ENCODE data around the gene TMEM45B.
A peak's percentile ranks its signal among the peaks of the same experiment; 100 is the strongest.
"Not testable (repeated sequence)": the region's sequence is repeated elsewhere in the genome, so short reads cannot be mapped to it uniquely, and the experiment has no call there.

Gene TMEM45B

DNA sequence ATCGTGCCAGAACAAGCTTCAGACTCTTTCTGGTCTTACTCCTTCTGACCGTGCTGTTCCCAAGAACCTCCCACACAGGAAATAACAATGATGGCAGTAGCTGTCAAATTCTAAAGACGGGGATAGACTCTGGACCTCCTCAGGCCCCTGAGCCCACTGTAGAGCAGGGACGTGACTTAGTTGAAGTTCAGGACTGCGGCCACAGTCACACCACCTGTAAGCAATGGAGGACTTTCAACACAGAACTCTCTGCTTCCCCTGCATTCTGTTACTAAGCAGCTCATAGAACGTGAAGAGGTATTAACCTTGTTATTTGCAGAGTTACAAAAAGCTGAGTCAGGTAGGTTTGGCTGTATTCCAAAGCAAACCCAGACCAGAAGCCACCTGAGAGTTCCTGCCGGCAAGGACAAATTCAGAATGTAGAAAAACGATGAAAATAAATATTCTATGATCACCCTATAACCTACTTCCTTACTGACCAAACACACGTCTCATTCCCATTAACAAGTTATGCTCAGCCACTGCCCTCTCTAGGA is 12.7 kb downstream of the TMEM45B start:
- Histone ChIP-seq H3K27ac (replicated peaks) (peak overlapping the region; percentile 32; the same call in 1 of the 2 replicates), H3K4me3 (replicated peaks; ENCODE audit: insufficient read depth, low read length) (no peak overlapping the region), H3K27me3 (ENCODE audit: insufficient read depth, poor library complexity, severe bottlenecking) (no peaks in the 10 kb centered on the region)
- TF ChIP-seq SPI1 (IDR thresholded peaks at IDR 0.05; ENCODE audit: borderline replicate concordance, low read depth): no peak
- TF ChIP-seq, protein P1, sequence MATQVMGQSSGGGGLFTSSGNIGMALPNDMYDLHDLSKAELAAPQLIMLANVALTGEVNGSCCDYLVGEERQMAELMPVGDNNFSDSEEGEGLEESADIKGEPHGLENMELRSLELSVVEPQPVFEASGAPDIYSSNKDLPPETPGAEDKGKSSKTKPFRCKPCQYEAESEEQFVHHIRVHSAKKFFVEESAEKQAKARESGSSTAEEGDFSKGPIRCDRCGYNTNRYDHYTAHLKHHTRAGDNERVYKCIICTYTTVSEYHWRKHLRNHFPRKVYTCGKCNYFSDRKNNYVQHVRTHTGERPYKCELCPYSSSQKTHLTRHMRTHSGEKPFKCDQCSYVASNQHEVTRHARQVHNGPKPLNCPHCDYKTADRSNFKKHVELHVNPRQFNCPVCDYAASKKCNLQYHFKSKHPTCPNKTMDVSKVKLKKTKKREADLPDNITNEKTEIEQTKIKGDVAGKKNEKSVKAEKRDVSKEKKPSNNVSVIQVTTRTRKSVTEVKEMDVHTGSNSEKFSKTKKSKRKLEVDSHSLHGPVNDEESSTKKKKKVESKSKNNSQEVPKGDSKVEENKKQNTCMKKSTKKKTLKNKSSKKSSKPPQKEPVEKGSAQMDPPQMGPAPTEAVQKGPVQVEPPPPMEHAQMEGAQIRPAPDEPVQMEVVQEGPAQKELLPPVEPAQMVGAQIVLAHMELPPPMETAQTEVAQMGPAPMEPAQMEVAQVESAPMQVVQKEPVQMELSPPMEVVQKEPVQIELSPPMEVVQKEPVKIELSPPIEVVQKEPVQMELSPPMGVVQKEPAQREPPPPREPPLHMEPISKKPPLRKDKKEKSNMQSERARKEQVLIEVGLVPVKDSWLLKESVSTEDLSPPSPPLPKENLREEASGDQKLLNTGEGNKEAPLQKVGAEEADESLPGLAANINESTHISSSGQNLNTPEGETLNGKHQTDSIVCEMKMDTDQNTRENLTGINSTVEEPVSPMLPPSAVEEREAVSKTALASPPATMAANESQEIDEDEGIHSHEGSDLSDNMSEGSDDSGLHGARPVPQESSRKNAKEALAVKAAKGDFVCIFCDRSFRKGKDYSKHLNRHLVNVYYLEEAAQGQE (IDR thresholded peaks at IDR 0.05; ENCODE audit: insufficient replicate concordance, low read depth): no peak
- TF ChIP-seq, protein P2, sequence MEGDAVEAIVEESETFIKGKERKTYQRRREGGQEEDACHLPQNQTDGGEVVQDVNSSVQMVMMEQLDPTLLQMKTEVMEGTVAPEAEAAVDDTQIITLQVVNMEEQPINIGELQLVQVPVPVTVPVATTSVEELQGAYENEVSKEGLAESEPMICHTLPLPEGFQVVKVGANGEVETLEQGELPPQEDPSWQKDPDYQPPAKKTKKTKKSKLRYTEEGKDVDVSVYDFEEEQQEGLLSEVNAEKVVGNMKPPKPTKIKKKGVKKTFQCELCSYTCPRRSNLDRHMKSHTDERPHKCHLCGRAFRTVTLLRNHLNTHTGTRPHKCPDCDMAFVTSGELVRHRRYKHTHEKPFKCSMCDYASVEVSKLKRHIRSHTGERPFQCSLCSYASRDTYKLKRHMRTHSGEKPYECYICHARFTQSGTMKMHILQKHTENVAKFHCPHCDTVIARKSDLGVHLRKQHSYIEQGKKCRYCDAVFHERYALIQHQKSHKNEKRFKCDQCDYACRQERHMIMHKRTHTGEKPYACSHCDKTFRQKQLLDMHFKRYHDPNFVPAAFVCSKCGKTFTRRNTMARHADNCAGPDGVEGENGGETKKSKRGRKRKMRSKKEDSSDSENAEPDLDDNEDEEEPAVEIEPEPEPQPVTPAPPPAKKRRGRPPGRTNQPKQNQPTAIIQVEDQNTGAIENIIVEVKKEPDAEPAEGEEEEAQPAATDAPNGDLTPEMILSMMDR (IDR thresholded peaks at IDR 0.05; ENCODE audit: insufficient read depth, low read length): no peak
- TF ChIP-seq GABPA (IDR thresholded peaks at IDR 0.05; ENCODE audit: low read depth): no peak
- TF ChIP-seq POLR2AphosphoS5 (IDR thresholded peaks at IDR 0.05; ENCODE audit: low read depth): no peak
- no peak for DNase-seq (ENCODE audit: low read depth in 1 of 2, low spot score in 1 of 2)

DNA sequence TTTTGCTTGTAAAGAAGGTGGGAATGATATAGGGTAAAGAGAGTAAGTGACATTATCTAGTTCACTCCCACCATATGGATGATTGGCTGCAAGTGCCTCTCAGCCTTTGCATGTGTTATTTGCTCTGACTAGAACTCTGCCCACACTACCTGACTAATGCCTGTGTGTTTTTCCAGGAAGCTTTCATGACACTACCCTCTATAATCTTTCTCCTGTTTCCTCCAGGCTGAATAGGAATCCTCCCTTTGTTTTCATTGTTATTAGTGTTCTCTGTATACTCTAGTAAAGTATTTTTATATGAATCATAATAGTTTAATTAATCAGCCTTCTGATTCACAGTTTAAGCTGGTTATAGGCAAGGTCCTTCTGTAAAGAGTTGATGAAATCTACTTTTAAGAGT is 13.8 kb downstream of the TMEM45B start:
- not testable (repeated sequence) for H3K27ac ChIP-seq (replicated peaks); H3K4me3 ChIP-seq (replicated peaks; ENCODE audit: insufficient read depth, low read length); H3K27me3 ChIP-seq (ENCODE audit: insufficient read depth, poor library complexity, severe bottlenecking); DNase-seq (ENCODE audit: low read depth in 1 of 2, low spot score in 1 of 2)

DNA sequence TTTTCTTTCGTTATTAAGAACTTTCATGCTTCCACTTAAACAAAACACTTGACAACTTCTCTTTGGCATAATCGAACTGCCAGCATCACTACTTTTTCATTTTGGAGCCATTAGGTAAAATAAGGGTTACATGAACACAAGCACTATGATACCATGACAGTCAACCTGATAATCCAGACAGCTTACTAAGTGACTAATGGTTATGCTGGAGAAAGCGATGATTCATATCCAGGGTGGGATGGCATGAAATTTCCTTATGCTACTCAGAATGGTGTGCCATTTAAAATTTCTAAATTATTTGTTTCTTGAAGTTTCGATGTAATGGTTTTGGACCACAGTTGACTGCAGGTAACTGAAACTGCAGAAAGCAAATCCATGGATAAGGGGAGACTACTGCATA is 15.6 kb downstream of the TMEM45B start:
- not testable (repeated sequence) for H3K27me3 ChIP-seq (ENCODE audit: insufficient read depth, poor library complexity, severe bottlenecking); DNase-seq (ENCODE audit: low read depth in 1 of 2, low spot score in 1 of 2); H3K4me3 ChIP-seq (replicated peaks; ENCODE audit: insufficient read depth, low read length); H3K27ac ChIP-seq (replicated peaks)

DNA sequence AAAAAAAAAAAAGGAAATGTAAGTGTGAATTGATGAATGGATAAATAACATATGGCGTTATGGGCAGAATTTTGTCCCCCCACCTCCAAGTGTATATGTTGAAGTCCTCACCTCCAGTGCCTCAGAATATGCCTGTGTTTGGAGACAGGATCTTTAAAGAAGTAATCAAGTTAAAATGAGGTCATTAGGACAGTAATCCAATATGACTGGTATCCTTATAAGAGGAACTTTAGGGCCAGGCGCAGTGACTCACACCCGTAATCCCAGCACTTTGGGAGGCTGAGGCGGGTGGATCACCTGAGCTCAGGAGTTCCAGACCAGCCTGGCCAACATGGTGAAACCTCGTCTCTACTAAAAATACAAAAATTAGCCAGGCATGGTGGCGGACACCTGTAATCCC is 17.6 kb downstream of the TMEM45B start:
- H3K27ac ChIP-seq (replicated peaks); H3K4me3 ChIP-seq (replicated peaks; ENCODE audit: insufficient read depth, low read length); DNase-seq (ENCODE audit: low read depth in 1 of 2, low spot score in 1 of 2); H3K27me3 ChIP-seq (ENCODE audit: insufficient read depth, poor library complexity, severe bottlenecking): not testable (repeated sequence)

DNA sequence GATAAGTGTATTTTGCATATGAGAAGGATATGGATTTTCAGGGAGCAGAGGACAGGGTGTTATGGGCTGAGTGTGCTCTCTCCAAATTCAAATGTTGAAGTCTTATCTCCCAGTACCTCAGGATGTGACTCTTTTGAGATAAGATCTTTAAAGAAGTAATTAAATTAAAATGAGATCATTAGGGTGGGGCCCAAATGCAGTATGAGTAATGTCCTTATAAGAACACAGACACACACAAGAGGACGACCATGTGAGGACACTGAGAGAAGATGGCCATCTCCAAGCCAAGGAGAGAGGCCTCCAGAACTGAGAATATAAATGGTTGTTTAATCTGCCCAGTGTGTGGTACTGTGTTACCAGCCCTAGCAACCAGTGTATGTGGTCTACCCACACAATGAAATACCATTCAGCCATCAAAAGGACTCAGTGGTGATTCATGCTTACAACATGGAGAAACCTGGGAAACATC is 20.8 kb downstream of the TMEM45B start:
- H3K4me3 ChIP-seq (replicated peaks; ENCODE audit: insufficient read depth, low read length); H3K27ac ChIP-seq (replicated peaks); H3K27me3 ChIP-seq (ENCODE audit: insufficient read depth, poor library complexity, severe bottlenecking); DNase-seq (ENCODE audit: low read depth in 1 of 2, low spot score in 1 of 2): not testable (repeated sequence)

DNA sequence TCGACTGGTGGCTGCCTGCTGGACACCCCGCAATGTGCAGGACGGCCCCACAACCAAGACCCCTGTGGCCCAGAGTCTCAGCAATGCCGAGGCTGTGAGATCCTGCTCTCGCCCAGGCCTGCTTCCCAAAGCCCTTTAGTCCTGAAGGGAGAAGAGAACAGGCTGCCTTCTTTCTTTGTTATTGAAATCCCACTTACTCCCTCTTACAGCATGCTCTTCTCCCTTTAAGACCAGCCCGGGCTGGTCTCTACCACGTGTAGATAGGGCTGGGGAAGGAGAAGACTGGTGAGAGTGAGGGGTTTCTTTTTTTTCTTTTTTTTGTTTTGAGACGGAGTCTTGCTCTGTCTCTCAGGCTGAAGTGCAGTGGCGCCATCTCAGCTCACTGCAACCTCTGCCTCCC is 21.3 kb downstream of the TMEM45B start:
- Histone ChIP-seq H3K27me3 (ENCODE audit: insufficient read depth, poor library complexity, severe bottlenecking) (no peaks in the 10 kb centered on the region), H3K4me3 (replicated peaks; ENCODE audit: insufficient read depth, low read length) (no peak overlapping the region), H3K27ac (replicated peaks) (no peak overlapping the region)
- TF ChIP-seq GABPA (IDR thresholded peaks at IDR 0.05; ENCODE audit: low read depth): no peak
- TF ChIP-seq, protein P2 (IDR thresholded peaks at IDR 0.05; ENCODE audit: insufficient read depth, low read length): no peak
- TF ChIP-seq SPI1 (IDR thresholded peaks at IDR 0.05; ENCODE audit: borderline replicate concordance, low read depth): no peak
- TF ChIP-seq, protein P1 (IDR thresholded peaks at IDR 0.05; ENCODE audit: insufficient replicate concordance, low read depth): no peak
- TF ChIP-seq POLR2AphosphoS5 (IDR thresholded peaks at IDR 0.05; ENCODE audit: low read depth): no peak
- no peak for DNase-seq (ENCODE audit: low read depth in 1 of 2, low spot score in 1 of 2)

Measured in HL-60 (cell line).